Thyroid gland (tissue), 4 donors: Measurements from ENCODE around the gene UBE4A.

ENCODE experiments used
- POLR2A ChIP-seq, 2 donors: fragments of 450-650 bp; IDR thresholded peaks; one replicate each; pipeline ENCODE4 v1.6.1; 2017; ENCODE audit warnings: antibody characterized with exemption in 2 of 2, mild to moderate bottlenecking in 2 of 2, moderate library complexity in 1 of 2
- TF ChIP-seq, protein P1 (sequence below), 6 experiments: fragments of 200-600 bp in 3 of 6; fragments of 450-650 bp in 3 of 6; sonication (generic) in 3 of 6; IDR thresholded peaks; one replicate each; pipeline ENCODE4 v1.5.1; 2016 to 2019; ENCODE audit warnings: antibody characterized with exemption in 6 of 6, mild to moderate bottlenecking in 2 of 6, inconsistent platforms in 1 of 6, moderate library complexity in 1 of 6

DNA sequence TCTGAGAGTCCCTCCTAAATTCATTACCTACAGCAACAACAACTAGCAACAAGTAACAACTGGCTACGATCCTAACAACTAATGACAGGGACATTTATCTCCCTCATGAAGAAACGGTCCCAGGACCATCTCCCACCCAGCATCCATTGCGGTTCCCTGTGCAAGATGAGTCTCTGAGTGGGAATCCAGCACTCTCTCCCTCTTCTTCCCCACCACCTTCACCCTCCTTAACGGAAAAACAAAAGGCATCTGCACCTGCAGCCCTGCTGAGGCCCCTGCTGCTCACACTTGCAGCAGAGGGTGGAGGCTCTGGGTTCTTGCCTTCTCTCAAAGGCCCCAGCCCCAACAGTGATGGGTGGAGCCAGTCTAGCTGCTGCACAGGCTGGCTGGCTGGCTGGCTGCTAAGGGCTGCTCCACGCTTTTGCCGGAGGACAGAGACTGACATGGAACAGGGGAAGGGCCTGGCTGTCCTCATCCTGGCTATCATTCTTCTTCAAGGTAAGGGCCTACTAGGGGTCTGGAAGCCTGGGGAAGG is 15.4 kb upstream of the UBE4A start, which contains the start of gene CD3G:
- TF ChIP-seq POLR2A (IDR thresholded peaks at IDR 0.05), result no peak
- TF ChIP-seq, protein P1, sequence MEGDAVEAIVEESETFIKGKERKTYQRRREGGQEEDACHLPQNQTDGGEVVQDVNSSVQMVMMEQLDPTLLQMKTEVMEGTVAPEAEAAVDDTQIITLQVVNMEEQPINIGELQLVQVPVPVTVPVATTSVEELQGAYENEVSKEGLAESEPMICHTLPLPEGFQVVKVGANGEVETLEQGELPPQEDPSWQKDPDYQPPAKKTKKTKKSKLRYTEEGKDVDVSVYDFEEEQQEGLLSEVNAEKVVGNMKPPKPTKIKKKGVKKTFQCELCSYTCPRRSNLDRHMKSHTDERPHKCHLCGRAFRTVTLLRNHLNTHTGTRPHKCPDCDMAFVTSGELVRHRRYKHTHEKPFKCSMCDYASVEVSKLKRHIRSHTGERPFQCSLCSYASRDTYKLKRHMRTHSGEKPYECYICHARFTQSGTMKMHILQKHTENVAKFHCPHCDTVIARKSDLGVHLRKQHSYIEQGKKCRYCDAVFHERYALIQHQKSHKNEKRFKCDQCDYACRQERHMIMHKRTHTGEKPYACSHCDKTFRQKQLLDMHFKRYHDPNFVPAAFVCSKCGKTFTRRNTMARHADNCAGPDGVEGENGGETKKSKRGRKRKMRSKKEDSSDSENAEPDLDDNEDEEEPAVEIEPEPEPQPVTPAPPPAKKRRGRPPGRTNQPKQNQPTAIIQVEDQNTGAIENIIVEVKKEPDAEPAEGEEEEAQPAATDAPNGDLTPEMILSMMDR (IDR thresholded peaks at IDR 0.05), result no peak
